AML-193 (cell line): Measurements from ENCODE around the gene ZNF557.

Source experiments
- DNase-seq, 2 experiments: peaks; one replicate each; lab custom pipeline; 2025; lab: John Stamatoyannopoulos, UW

Gene ZNF557

DNA sequence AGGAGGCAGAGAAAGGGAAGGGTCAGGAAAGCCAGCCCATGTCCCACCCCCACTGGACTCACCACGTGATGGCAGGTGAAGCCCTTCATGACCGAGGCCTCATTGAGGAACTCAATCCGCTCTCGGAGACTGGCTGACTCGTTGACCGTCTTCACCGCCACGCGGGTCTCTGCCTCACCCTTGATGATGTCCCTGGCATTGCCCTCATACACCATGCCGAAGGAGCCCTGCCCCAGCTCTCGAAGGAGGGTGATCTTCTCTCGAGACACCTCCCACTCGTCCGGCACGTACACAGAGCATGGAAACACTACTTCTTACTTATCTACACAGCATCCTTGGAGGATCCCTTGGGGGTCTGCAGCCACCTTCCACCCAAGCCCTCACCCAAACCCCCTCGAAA, 55.7 kb downstream of the ZNF557 start:
- no peak for DNase-seq

DNA sequence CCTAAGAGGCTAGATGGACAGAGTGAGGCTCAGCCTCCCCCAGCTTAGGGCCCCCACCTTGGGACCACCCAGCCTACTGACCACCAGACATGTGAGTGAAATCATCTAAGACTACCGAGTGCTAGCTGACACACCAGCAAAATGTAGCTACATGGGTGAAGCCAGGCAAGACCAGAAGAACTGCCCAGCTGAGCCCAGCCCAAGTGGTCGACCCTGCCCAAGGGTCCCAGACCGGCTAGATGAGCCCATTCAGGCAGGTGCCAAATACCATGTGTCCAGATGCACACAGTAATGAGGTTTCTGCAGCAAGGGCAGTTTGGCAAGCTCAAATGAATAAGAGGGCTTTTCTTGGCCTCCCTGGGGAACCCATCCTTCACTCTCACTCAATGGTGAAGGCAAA, 56.6 kb downstream of the ZNF557 start:
- DNase-seq = no peak

DNA sequence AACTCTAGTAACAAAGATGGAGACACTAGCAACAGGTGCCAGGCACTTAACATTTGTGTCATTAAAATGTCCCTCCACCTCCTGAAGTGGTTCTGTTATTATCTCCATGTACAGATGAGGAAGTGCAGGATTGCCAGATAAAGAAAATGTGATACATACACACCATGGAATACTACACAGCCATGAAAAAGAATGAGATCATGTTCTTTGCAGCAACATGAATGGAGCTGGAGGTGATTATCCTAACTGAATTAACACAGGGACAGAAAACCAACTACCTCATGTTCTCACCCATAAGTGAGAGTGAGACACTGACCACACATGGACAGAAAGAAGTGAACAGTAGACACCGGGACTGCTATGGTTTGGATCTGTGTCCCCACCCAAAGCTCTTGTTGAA, 60.5 kb downstream of the ZNF557 start:
- DNase-seq = no peak

DNA sequence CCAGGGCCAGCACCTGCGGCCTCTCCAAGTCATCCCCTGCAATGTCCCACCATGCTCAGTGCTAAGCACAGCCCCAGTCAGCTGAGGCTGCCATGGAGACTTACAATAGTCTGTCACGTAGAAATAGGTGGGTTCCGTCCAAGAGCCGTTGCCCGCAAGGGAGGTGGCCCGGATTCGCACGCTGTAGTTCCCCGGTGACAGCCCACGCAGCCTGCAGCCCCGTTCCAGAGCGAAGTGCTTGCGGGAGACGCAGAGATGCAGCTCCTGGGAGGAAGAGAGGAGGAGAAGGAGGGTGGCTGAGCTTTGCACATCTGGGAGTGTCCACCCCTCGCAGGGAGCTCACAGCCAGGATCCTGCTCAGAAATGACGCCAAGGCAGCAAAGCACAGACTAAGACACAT, 62.6 kb downstream of the ZNF557 start:
- no peak for DNase-seq

DNA sequence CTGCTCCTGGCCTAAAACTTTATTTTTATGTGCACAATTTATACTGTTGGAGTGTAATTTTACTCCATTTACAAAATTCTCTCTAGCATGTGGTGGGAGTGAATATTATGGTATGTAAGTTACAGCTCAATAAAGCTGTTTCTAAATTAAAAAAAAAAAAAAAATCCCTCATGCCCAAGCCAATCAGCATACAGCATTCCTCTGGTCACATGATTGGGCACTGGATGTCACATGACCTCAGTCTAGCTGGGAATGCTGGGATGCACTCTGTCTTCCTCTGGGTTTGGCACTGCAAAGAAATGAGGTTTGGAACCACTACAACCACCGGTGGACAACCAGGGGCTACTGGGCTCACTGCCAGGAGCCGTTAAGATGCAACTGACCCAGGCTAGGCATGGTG, 67.6 kb downstream of the ZNF557 start:
- no peak for DNase-seq
